GM10248 (cell line): ENCODE results near the gene TMEM121.

Source experiments
- CTCF ChIA-PET: fragments of 300-600 bp; sonication (Branson Sonifier 250); formaldehyde crosslinking; extraction: SDS; loops from one replicate; lab custom pipeline; 2021; ENCODE audit warnings: antibody characterized with exemption; lab: Yijun Ruan, JAX
- POLR2A ChIA-PET: fragments of 350-650 bp; sonication (Branson Sonifier 250); formaldehyde crosslinking; extraction: SDS; loops from one replicate; lab custom pipeline; 2020; ENCODE audit warnings: antibody characterized with exemption; lab: Yijun Ruan, JAX
- DNase-seq: peaks from one replicate; pipeline ENCODE4 v3.0.0; 2012; ENCODE audit errors: extremely low spot score
- CTCF ChIP-seq: IDR thresholded peaks from 2 replicates; pipeline ENCODE4 v1.5.1; 2012; ENCODE audit warnings: mild to moderate bottlenecking, low read depth; ENCODE audit errors: extremely low read depth, missing control alignments, control extremely low read depth

TMEM121 gene

GRCh38 chr14:105527826-105528585, 1.6 kb downstream of the TMEM121 start:
- CTCF ChIA-PET: interaction anchor here (0.6 to 2.2 kb wide), 23 partner anchors 9 to 890 kb away, joined by 3 to 38 read pairs (median 4); partner anchors contain the start of gene TEDC1
- peak; percentile 93 for DNase-seq
- POLR2A ChIA-PET: no interaction called here
- TF ChIP-seq CTCF: peak; percentile 95

GRCh38 chr14:105528586-105529318, 2.4 kb downstream of the TMEM121 start:
- TF ChIP-seq CTCF: no peak
- CTCF ChIA-PET: interaction anchor here (0.9 to 2.2 kb wide), 24 partner anchors 9 to 889 kb away, joined by 3 to 38 read pairs (median 4); partner anchors contain the start of gene TEDC1
- peak; percentile 31 for DNase-seq
- POLR2A ChIA-PET: no interaction called here

- ChIA-PET CTCF (interaction anchor here (1.0 to 2.2 kb wide), 12 partner anchors 13 to 889 kb away, joined by 3 to 38 read pairs (median 6); partner anchors contain the start of gene TEDC1), POLR2A (no interaction called here)
- no peak for TF ChIP-seq CTCF
- DNase-seq: no peak
Measured at GRCh38 chr14:105529319-105529568, 2.9 kb downstream of the TMEM121 start.

- TF ChIP-seq CTCF: no peak
- ChIA-PET CTCF (interaction anchor here (1.1 to 2.2 kb wide), 11 partner anchors 13 to 180 kb away, joined by 3 to 38 read pairs (median 6); partner anchors contain the start of gene TEDC1), POLR2A (no interaction called here)
- DNase-seq: peak; percentile 47
Measured at GRCh38 chr14:105529569-105530284, 3.3 kb downstream of the TMEM121 start.

GRCh38 chr14:105530285-105531087, 4.1 kb downstream of the TMEM121 start:
- ChIA-PET CTCF (interaction anchor here (0.8 to 9.4 kb wide), 5 partner anchors 18 to 887 kb away, joined by 3 to 58 read pairs (median 5); no protein-coding TSS in a partner anchor), POLR2A (interaction anchor here (0.6 kb wide), 1 partner anchor 281 kb away, joined by 3 read pairs; no protein-coding TSS in a partner anchor)
- TF ChIP-seq CTCF: no peak
- no peak for DNase-seq
